ENCODE results near the gene ZRSR2. TPM values are rescaled to one million over a fixed set of nuclear protein-coding genes. Genes with fewer than 3 reads are reported as not detected.

The ZRSR2 gene
- total and polyA plus RNA-seq, 2 of the 8 experiments (the other 6 are each of a cell fraction or from before 2014, with no cell fraction given): 3.9 to 6.9 TPM

DNA sequence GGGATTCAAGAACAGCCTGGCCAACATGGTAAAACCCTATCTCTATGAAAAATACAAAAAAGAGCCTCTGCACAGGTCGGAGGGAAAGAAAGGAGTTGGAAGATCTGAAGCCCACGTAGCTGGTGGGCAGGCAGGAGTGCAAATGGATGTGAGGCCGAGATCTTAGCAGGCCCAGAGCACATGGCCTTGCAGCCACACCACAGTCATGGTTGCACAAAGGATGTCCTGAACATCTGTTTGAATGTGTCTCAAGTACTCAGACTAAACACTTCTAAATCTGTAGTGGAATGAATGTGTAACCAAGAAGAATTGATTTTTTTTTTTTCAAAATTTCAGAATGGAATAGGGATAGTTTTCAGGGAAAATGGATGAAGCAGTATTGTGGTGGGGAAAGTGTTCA, 41.4 kb upstream of the ZRSR2 start:
- no peak overlapping the region for H2AK5ac ChIP-seq (ENCODE audit: low read depth, low read length)
- H2AFZ ChIP-seq (ENCODE audit: low read length): no peak overlapping the region
- no peaks in the 10 kb centered on the region for H3K79me2 ChIP-seq (ENCODE audit: control insufficient read depth in 1 of 2, insufficient read depth in 2 of 2, low read length in 2 of 2)
- no peak overlapping the region for H3K27ac ChIP-seq (ENCODE audit: low read depth, low read length)
- H4K91ac ChIP-seq (replicated peaks; ENCODE audit: insufficient read length, low read length): no peak overlapping the region
- no peak overlapping the region for H2BK120ac ChIP-seq (replicated peaks; ENCODE audit: low read depth, low read length)
- H4K5ac ChIP-seq (ENCODE audit: insufficient read length, low read depth, low read length): no peak overlapping the region
- H3K27me3 ChIP-seq (replicated peaks in 1 of 4; ENCODE audit: control insufficient read depth in 3 of 4, extremely low read depth in 1 of 4, insufficient read depth in 3 of 4, low read length in 3 of 4): no peaks in the 10 kb centered on the region
- peaks cover 0 to 3% (median 1%) of the 10 kb centered on the region in 4 experiments; a peak in 3 of 7 replicates for H3K4me1 ChIP-seq (replicated peaks in 1 of 4; ENCODE audit: control insufficient read depth in 3 of 4, insufficient read depth in 4 of 4, low read length in 3 of 4)
- no peak overlapping the region for H3K56ac ChIP-seq (replicated peaks; ENCODE audit: insufficient read length, low read depth, low read length)
- DNase-seq (ENCODE audit: low read depth in 1 of 2, low spot score in 2 of 2) (no peak), FAIRE-seq (no peak)
- no peak overlapping the region for H2BK12ac ChIP-seq (ENCODE audit: low read depth, low read length)
- H2BK5ac ChIP-seq (ENCODE audit: low read depth, low read length): no peak overlapping the region
- H3K4me2 ChIP-seq (ENCODE audit: insufficient read depth in 1 of 2, low read depth in 2 of 2, low read length in 2 of 2): no peak overlapping the region
- H3K14ac ChIP-seq (ENCODE audit: insufficient read length): no peak overlapping the region
- ChIA-PET CTCF (ENCODE audit: partially characterized antibody) (interaction anchor here (1.7 kb wide), 1 partner anchor 10 kb away, joined by 8 read pairs; the partner anchor contains the start of gene CA5B), POLR2A (ENCODE audit: partially characterized antibody) (interaction anchor here (0.8 kb wide), 1 partner anchor 11 kb away, joined by 3 read pairs; the partner anchor contains the start of gene CA5B)
- H3K4me3 ChIP-seq (ENCODE audit: extremely low read depth in 1 of 4, insufficient read depth in 2 of 4, low read depth in 3 of 4, low read length in 4 of 4): no peak overlapping the region
- H3K9me3 ChIP-seq (ENCODE audit: insufficient read depth in 2 of 2, low read depth in 1 of 2, low read length in 1 of 2): no peaks in the 10 kb centered on the region
- no peak overlapping the region for H3K4ac ChIP-seq (replicated peaks; ENCODE audit: insufficient read length, low read depth, low read length)
- no peaks in the 10 kb centered on the region for H3K79me1 ChIP-seq (ENCODE audit: low read depth, low read length)
- TF ChIP-seq PHF8 (conservative IDR thresholded peaks at IDR 0.05; ENCODE audit: low read depth, low read length) (no peak), SIX5 (IDR thresholded peaks at IDR 0.05; ENCODE audit: low read depth, low read length) (no peak), TBP (IDR thresholded peaks at IDR 0.05; ENCODE audit: low read depth, low read length) (no peak), SIRT6 (IDR thresholded peaks at IDR 0.05; ENCODE audit: low read length) (no peak), GTF2F1 (IDR thresholded peaks at IDR 0.05; ENCODE audit: borderline replicate concordance, low read depth, low read length) (no peak), EZH2 (IDR thresholded peaks at IDR 0.05; ENCODE audit: low read depth, low read length, severe bottlenecking) (no peak), TCF12 (IDR thresholded peaks at IDR 0.05; ENCODE audit: low read depth, low read length) (no peak), SRF (IDR thresholded peaks at IDR 0.05; ENCODE audit: low read depth, low read length) (no peak), BCL11A (IDR thresholded peaks at IDR 0.05; ENCODE audit: low read depth in 2 of 2, low read length in 2 of 2) (no peak), CTCF (IDR thresholded peaks at IDR 0.05; ENCODE audit: control extremely low read depth in 1 of 3, insufficient read depth in 1 of 3, low read depth in 1 of 3, low read length in 3 of 3) (no peak)
- TF ChIP-seq, protein P1, sequence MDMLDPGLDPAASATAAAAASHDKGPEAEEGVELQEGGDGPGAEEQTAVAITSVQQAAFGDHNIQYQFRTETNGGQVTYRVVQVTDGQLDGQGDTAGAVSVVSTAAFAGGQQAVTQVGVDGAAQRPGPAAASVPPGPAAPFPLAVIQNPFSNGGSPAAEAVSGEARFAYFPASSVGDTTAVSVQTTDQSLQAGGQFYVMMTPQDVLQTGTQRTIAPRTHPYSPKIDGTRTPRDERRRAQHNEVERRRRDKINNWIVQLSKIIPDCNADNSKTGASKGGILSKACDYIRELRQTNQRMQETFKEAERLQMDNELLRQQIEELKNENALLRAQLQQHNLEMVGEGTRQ (IDR thresholded peaks at IDR 0.05; ENCODE audit: low read length): no peak
- H3K23ac ChIP-seq (ENCODE audit: insufficient read length): no peak overlapping the region
- no peak overlapping the region for H2BK15ac ChIP-seq (ENCODE audit: low read length)
- WGBS, 2 experiments (ENCODE audit: extremely low coverage in 1 of 2, insufficient coverage in 1 of 2, insufficient read length in 1 of 2, insufficient replicate concordance in 2 of 2, low coverage in 1 of 2, low lambda C conversion rate in 2 of 2, missing lambda C conversion rate in 1 of 2): 93% methylated on average over 3 of the region's 3 CpGs; no CpG with 5 or more reads in 1 of the 2 experiments
- H4K20me1 ChIP-seq (replicated peaks in 1 of 2; ENCODE audit: control insufficient read depth in 1 of 2, insufficient read depth in 2 of 2, low read length in 2 of 2): no peaks in the 10 kb centered on the region
- no peak overlapping the region for H3K9ac ChIP-seq (replicated peaks in 1 of 4; ENCODE audit: extremely low read depth in 1 of 4, low read depth in 3 of 4, low read length in 3 of 4)
- no peak overlapping the region for H2BK20ac ChIP-seq (ENCODE audit: low read length)
- no peaks in the 10 kb centered on the region for H3K36me3 ChIP-seq (ENCODE audit: control insufficient read depth in 2 of 4, insufficient read depth in 4 of 4, low read length in 3 of 4)
- no peak overlapping the region for H3K18ac ChIP-seq (ENCODE audit: extremely low read depth, low read length)
- no peak overlapping the region for H4K8ac ChIP-seq (ENCODE audit: extremely low read depth, insufficient read depth, low read length)
- H3K23me2 ChIP-seq (ENCODE audit: low read depth, low read length): no peaks in the 10 kb centered on the region

Measured in H1 (cell line).